HG02884 (cell line): Measurements from ENCODE around the gene MARCHF10.

ENCODE experiments used
- ATAC-seq: cut with Tn5 transposase; IDR thresholded peaks from one replicate; pipeline ENCODE4 v1.9.1; 2021; ENCODE audit warnings: mild to moderate bottlenecking, moderate library complexity; ENCODE audit not compliant: unreplicated experiment

The MARCHF10 gene

GRCh38 chr17:62720126-62720850 is 87.8 kb downstream of the MARCHF10 start:
- no peak for ATAC-seq

GRCh38 chr17:62719586-62719985 is 88.5 kb downstream of the MARCHF10 start:
- ATAC-seq = no peak

GRCh38 chr17:62718429-62718828 is 89.7 kb downstream of the MARCHF10 start:
- no peak for ATAC-seq

GRCh38 chr17:62717889-62718288 is 90.2 kb downstream of the MARCHF10 start:
- ATAC-seq = no peak

- no peak for ATAC-seq
Observed at GRCh38 chr17:62717589-62717855, 90.6 kb downstream of the MARCHF10 start.

- ATAC-seq = no peak
Observed at GRCh38 chr17:62716834-62717588, 91.1 kb downstream of the MARCHF10 start.

GRCh38 chr17:62715882-62716390 is 92.2 kb downstream of the MARCHF10 start:
- no peak for ATAC-seq

GRCh38 chr17:62714016-62714777 is 93.9 kb downstream of the MARCHF10 start:
- ATAC-seq = no peak

- ATAC-seq = no peak
Observed at GRCh38 chr17:62713086-62713881, 94.8 kb downstream of the MARCHF10 start.

- no peak for ATAC-seq
Observed at GRCh38 chr17:62712171-62712581, 95.9 kb downstream of the MARCHF10 start.

GRCh38 chr17:62708587-62708986 is 99.5 kb downstream of the MARCHF10 start:
- ATAC-seq = no peak

- no peak for ATAC-seq
Observed at GRCh38 chr17:62707425-62707739, 100.7 kb downstream of the MARCHF10 start.

- ATAC-seq = no peak
Observed at GRCh38 chr17:62706598-62707424, 101.3 kb downstream of the MARCHF10 start.

GRCh38 chr17:62705778-62706597 is 102.1 kb downstream of the MARCHF10 start:
- ATAC-seq = no peak

- ATAC-seq = no peak
Observed at GRCh38 chr17:62705156-62705777, 102.8 kb downstream of the MARCHF10 start.

- ATAC-seq = no peak
Observed at GRCh38 chr17:62704381-62704971, 103.6 kb downstream of the MARCHF10 start.

- peak; percentile 82 for ATAC-seq
Observed at GRCh38 chr17:62703776-62704380, 104.2 kb downstream of the MARCHF10 start.

GRCh38 chr17:62703261-62703775 is 104.8 kb downstream of the MARCHF10 start:
- ATAC-seq = no peak
